Lower leg skin (tissue), 4 donors: ENCODE results near the gene DHRS7B. TPM values are rescaled to one million over a fixed set of nuclear protein-coding genes. Genes with fewer than 3 reads are reported as not detected.
"Not testable (repeated sequence)": the region's sequence is repeated elsewhere in the genome, so short reads cannot be mapped to it uniquely, and the experiment has no call there.

Experiments
- DNase-seq, 2 donors: peaks; one replicate each; pipeline ENCODE4 v3.0.0-alpha.2; 2019; ENCODE audit warnings: low spot score in 2 of 2
- H3K4me3 ChIP-seq: fragments of 200-600 bp; sonication (generic); 2 replicates; pipeline ENCODE4 v1.5.1; 2017; ENCODE audit warnings: mild to moderate bottlenecking, low read depth; ENCODE audit not compliant: poor library complexity, severe bottlenecking
- POLR2A ChIP-seq, 2 donors: fragments of 450-650 bp; IDR thresholded peaks; one replicate each; pipeline ENCODE4 v1.6.1; 2016 to 2017; ENCODE audit warnings: antibody characterized with exemption in 2 of 2, mild to moderate bottlenecking in 1 of 2, moderate library complexity in 1 of 2
- WGBS, 2 donors: methylation state at CpG; one replicate each; pipeline ENCODE4 v1.1.5; 2018; 5-methylcytosine and 5-hydroxymethylcytosine counted together
- intact Hi-C: fragments of 100-400 bp; cut with DNase I; formaldehyde crosslinking; loops from one replicate; pipeline ENCODE4 v1.15.0; 2023; ENCODE audit warnings: low total_unique reads
- total RNA-seq, 4 donors: library from RNA; depleted of rRNA; stranded (reverse); fragments of >200 nt; gene quantifications; one replicate each; pipeline ENCODE4 v1.1.0, GENCODE V29; 2016
- TF ChIP-seq, protein P1 (sequence below), 3 donors: fragments of 450-650 bp; IDR thresholded peaks; one replicate each; pipeline ENCODE4 v1.5.1; 2016; ENCODE audit warnings: antibody characterized with exemption in 3 of 3, mild to moderate bottlenecking in 3 of 3, moderate library complexity in 2 of 3

The DHRS7B gene
- total RNA-seq, 4 donors from 2014 or later = 35.2 to 59.4 (median 39.6) TPM

- DNase-seq = no peak
- WGBS, 2 donors = 93 to 96% methylated on average over 1 of the region's 1 CpG
These were observed 58.3 kb downstream of the DHRS7B start for GRCh38 chr17:21185061-21185460.

GRCh38 chr17:21186399-21187187 is 59.8 kb downstream of the DHRS7B start:
- no peak overlapping the region for H3K4me3 ChIP-seq
- no peak for DNase-seq
- WGBS, 2 donors = 88 to 91% methylated on average over 6 of the region's 6 CpGs
- intact Hi-C loops = no loop called here
- TF ChIP-seq, protein P1, sequence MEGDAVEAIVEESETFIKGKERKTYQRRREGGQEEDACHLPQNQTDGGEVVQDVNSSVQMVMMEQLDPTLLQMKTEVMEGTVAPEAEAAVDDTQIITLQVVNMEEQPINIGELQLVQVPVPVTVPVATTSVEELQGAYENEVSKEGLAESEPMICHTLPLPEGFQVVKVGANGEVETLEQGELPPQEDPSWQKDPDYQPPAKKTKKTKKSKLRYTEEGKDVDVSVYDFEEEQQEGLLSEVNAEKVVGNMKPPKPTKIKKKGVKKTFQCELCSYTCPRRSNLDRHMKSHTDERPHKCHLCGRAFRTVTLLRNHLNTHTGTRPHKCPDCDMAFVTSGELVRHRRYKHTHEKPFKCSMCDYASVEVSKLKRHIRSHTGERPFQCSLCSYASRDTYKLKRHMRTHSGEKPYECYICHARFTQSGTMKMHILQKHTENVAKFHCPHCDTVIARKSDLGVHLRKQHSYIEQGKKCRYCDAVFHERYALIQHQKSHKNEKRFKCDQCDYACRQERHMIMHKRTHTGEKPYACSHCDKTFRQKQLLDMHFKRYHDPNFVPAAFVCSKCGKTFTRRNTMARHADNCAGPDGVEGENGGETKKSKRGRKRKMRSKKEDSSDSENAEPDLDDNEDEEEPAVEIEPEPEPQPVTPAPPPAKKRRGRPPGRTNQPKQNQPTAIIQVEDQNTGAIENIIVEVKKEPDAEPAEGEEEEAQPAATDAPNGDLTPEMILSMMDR (IDR thresholded peaks at IDR 0.05) = no peak
- TF ChIP-seq POLR2A (IDR thresholded peaks at IDR 0.05) = no peak

More at GRCh38 chr17:21185061-21185460, 58.3 kb downstream of the DHRS7B start:
- TF ChIP-seq POLR2A (IDR thresholded peaks at IDR 0.05) = no peak
- TF ChIP-seq, protein P1 (IDR thresholded peaks at IDR 0.05) = no peak
- intact Hi-C loops = no loop called here
- H3K4me3 ChIP-seq = no peak overlapping the region

DNA sequence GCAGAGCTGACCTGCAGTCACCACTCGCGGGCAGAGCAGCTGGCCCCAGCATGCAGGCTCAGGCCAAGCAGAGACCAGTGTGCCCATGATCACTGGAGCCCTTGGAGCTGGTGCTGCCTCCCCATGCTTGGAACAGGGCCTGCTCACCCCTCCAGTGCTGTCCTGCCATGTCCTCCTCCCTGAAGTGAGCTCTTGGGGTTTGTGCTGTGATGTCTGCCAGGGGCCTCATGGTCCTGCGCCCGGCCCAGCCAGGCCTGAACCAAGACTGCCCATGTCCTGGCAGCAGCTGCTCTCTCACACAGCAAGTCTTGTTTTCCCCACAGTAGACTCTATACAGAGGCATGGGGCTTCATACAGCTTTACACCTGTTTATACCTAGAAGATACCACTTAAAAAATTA is 62.6 kb downstream of the DHRS7B start:
- intact Hi-C loops = no loop called here

GRCh38 chr17:21190078-21190477 is 63.3 kb downstream of the DHRS7B start:
- WGBS, 2 donors = 92% methylated on average over 6 of the region's 6 CpGs
- no peak for DNase-seq

More for the DNA sequence above, 62.6 kb downstream of the DHRS7B start:
- 92 to 93% methylated on average over 4 of the region's 4 CpGs for WGBS, 2 donors
- no peak for TF ChIP-seq POLR2A (IDR thresholded peaks at IDR 0.05)
- TF ChIP-seq, protein P1 (IDR thresholded peaks at IDR 0.05) = no peak
- DNase-seq = no peak
- H3K4me3 ChIP-seq = no peak overlapping the region

GRCh38 chr17:21191698-21192097 is 64.9 kb downstream of the DHRS7B start:
- no peak overlapping the region for H3K4me3 ChIP-seq
- TF ChIP-seq, protein P1 (IDR thresholded peaks at IDR 0.05) = no peak
- TF ChIP-seq POLR2A (IDR thresholded peaks at IDR 0.05) = no peak
- intact Hi-C loops = no loop called here
- 58 to 77% methylated on average over 2 of the region's 2 CpGs for WGBS, 2 donors
- DNase-seq = no peak

More at GRCh38 chr17:21190078-21190477, 63.3 kb downstream of the DHRS7B start:
- intact Hi-C loops = no loop called here
- TF ChIP-seq, protein P1 (IDR thresholded peaks at IDR 0.05) = no peak
- TF ChIP-seq POLR2A (IDR thresholded peaks at IDR 0.05) = no peak
- no peak overlapping the region for H3K4me3 ChIP-seq

DNA sequence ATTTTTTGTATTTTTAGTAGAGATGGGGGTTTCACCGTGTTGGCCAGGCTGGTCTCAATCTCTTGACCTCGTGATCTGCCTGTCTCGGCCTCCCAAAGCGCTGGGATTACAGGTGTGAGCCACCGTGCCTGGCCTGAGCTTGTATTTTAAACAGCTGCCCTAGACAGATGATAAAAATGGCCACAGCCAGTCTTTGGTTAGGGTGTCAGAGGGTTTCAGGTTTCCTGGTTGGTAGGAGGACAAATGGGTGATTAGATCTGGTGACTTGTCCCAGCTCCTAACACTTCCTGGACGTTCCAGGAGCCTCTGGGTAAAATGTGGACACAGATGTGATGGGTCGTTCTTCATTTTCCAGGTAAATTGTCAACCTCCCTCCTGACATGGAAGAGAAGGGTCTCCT is 65.7 kb downstream of the DHRS7B start:
- WGBS, 2 donors = 94 to 95% methylated on average over 7 of the region's 7 CpGs
- DNase-seq, H3K4me3 ChIP-seq, intact Hi-C loops: not testable (repeated sequence)
